OCI-LY7 (cell line): ENCODE data around the gene ALLC. TPM values are rescaled to one million over a fixed set of nuclear protein-coding genes. Genes with fewer than 3 reads are reported as not detected.

Source experiments
- BruUV-seq: library from RNA; stranded (reverse); fragments of 400-500 nt; replicated peaks from 2 replicates; lab custom pipeline; 2021; lab: Mats Ljungman, UMichigan
- CTCF ChIA-PET: fragments of 300-600 bp; sonication (Branson Sonifier 250); formaldehyde crosslinking; loops from one replicate; lab custom pipeline; 2022; ENCODE audit warnings: antibody characterized with exemption; ENCODE audit not compliant: unreplicated experiment; lab: Charles Lee
- POLR2A ChIA-PET: fragments of 300-600 bp; sonication (Branson Sonifier 250); formaldehyde crosslinking; loops from one replicate; lab custom pipeline; 2022; ENCODE audit warnings: antibody characterized with exemption; lab: Charles Lee
- DNase-seq: peaks from one replicate; pipeline ENCODE4 v3.0.0-alpha.2; 2015; ENCODE audit warnings: low spot score
- H2AFZ ChIP-seq: fragments of 200-600 bp; sonication (generic), shearing (Covaris generic); 2 replicates; pipeline ENCODE4 v1.6.1; 2014; ENCODE audit warnings: mild to moderate bottlenecking, antibody characterized with exemption, low read length, moderate library complexity
- H3K27ac ChIP-seq: fragments of 200-600 bp; sonication (generic); 2 replicates; pipeline ENCODE4 v1.5.1; 2014; ENCODE audit warnings: mixed run types, low read depth, mild to moderate bottlenecking, moderate library complexity, low read length, inconsistent platforms; ENCODE audit not compliant: poor library complexity, severe bottlenecking
- H3K36me3 ChIP-seq: fragments of 200-600 bp; sonication (generic); 2 replicates; pipeline ENCODE4 v1.6.1; 2014; ENCODE audit warnings: mild to moderate bottlenecking, antibody characterized with exemption, low read length, moderate library complexity, mixed read lengths; ENCODE audit not compliant: insufficient read depth
- H3K4me1 ChIP-seq: fragments of 200-600 bp; sonication (generic); 2 replicates; pipeline ENCODE4 v1.5.1; 2014; ENCODE audit warnings: mild to moderate bottlenecking, low read length; ENCODE audit not compliant: insufficient read depth, poor library complexity, severe bottlenecking
- H3K4me2 ChIP-seq: fragments of 200-600 bp; sonication (generic); 2 replicates; pipeline ENCODE4 v1.6.1; 2014; ENCODE audit warnings: mild to moderate bottlenecking, low read length
- H3K4me3 ChIP-seq: fragments of 200-600 bp; sonication (generic); 2 replicates; pipeline ENCODE4 v1.5.1; 2014; ENCODE audit warnings: mild to moderate bottlenecking, low read depth, low read length; ENCODE audit not compliant: poor library complexity, severe bottlenecking
- H3K79me2 ChIP-seq: fragments of 200-600 bp; sonication (generic); 2 replicates; pipeline ENCODE4 v1.6.1; 2016; ENCODE audit warnings: low read depth, mild to moderate bottlenecking, low read length, moderate library complexity, mixed read lengths; ENCODE audit not compliant: insufficient read depth
- H3K9me2 ChIP-seq: fragments of 200-600 bp; sonication (generic); 2 replicates; pipeline ENCODE4 v1.6.1; 2016; ENCODE audit warnings: mild to moderate bottlenecking, low read length, mixed read lengths; ENCODE audit not compliant: insufficient read depth
- H3K9me3 ChIP-seq: fragments of 200-600 bp; sonication (generic); 2 replicates; pipeline ENCODE4 v1.6.1; 2014; ENCODE audit warnings: mild to moderate bottlenecking, mixed run types, low read length, mixed read lengths
- H4K20me1 ChIP-seq: fragments of 200-600 bp; sonication (generic); 2 replicates; pipeline ENCODE4 v1.6.1; 2014; ENCODE audit warnings: mild to moderate bottlenecking, antibody characterized with exemption, low read length, moderate library complexity, mixed read lengths; ENCODE audit not compliant: insufficient read depth
- CTCF ChIP-seq: fragments of 200-600 bp; sonication (generic); conservative IDR thresholded peaks from 2 replicates; pipeline ENCODE4 v1.5.1; 2014; ENCODE audit warnings: mild to moderate bottlenecking, antibody characterized with exemption, low read length, moderate library complexity, mixed read lengths
- EZH2phosphoT487 ChIP-seq: fragments of 200-600 bp; sonication (generic); IDR thresholded peaks from 2 replicates; pipeline ENCODE4 v1.6.1; 2018; ENCODE audit warnings: low read depth, borderline replicate concordance, mild to moderate bottlenecking, mixed run types, antibody characterized with exemption, low read length, moderate library complexity, mixed read lengths
- intact Hi-C: fragments of 100-400 bp; cut with micrococcal nuclease; formaldehyde crosslinking; loops from one replicate; pipeline ENCODE4 v1.10.0; 2022; ENCODE audit not compliant: unreplicated experiment
- total RNA-seq, 2 experiments: library from RNA; depleted of rRNA in 1 of 2; stranded (reverse); fragments of >200 nt in 1 of 2; shearing (Covaris generic) in 1 of 2; gene quantifications; 2 replicates each; pipeline ENCODE4 v1.2.3, GENCODE V29; 2014 to 2022

The ALLC gene
- total RNA-seq, 2 experiments from 2014 or later = not detected

GRCh38 chr2:3692375-3692774, 34.4 kb downstream of the ALLC start:
- no TSS peak for BruUV-seq
- no peaks in the 10 kb centered on the region for H3K79me2 ChIP-seq
- TF ChIP-seq EZH2phosphoT487 = no peak
- peak; percentile 82 for TF ChIP-seq CTCF
- no peak overlapping the region for H3K27ac ChIP-seq
- no peaks in the 10 kb centered on the region for H4K20me1 ChIP-seq
- H3K4me1 ChIP-seq = no peaks in the 10 kb centered on the region
- POLR2A ChIA-PET = interaction anchor here (0.5 to 1.0 kb wide), 2 partner anchors 40 to 153 kb away, joined by 3 to 4 read pairs; no protein-coding TSS in a partner anchor
- peaks cover 4% of the 10 kb centered on the region; the same call in 1 of the 2 replicates for H3K9me3 ChIP-seq
- no peak overlapping the region for H2AFZ ChIP-seq
- no peak overlapping the region for H3K4me2 ChIP-seq
- H3K4me3 ChIP-seq = no peak overlapping the region
- DNase-seq = peak; percentile 51
- no peaks in the 10 kb centered on the region for H3K36me3 ChIP-seq
- no peaks in the 10 kb centered on the region for H3K9me2 ChIP-seq
- CTCF ChIA-PET = no interaction called here
- intact Hi-C loops = loop anchor here (5.0 kb wide), 1 partner anchor 90 kb away; no protein-coding TSS in a partner anchor

- H3K36me3 ChIP-seq = no peaks in the 10 kb centered on the region
- BruUV-seq = no TSS peak
- intact Hi-C loops = no loop called here
- H2AFZ ChIP-seq = no peak overlapping the region
- H3K4me1 ChIP-seq = no peaks in the 10 kb centered on the region
- H3K9me2 ChIP-seq = no peaks in the 10 kb centered on the region
- no peaks in the 10 kb centered on the region for H4K20me1 ChIP-seq
- CTCF ChIA-PET = interaction anchor here (1.0 kb wide), 1 partner anchor 84 kb away, joined by 3 read pairs; no protein-coding TSS in a partner anchor
- DNase-seq = no peak
- H3K27ac ChIP-seq = no peak overlapping the region
- no peak overlapping the region for H3K4me2 ChIP-seq
- no peak overlapping the region for H3K4me3 ChIP-seq
- H3K9me3 ChIP-seq = no peaks in the 10 kb centered on the region
- TF ChIP-seq CTCF (no peak), EZH2phosphoT487 (no peak)
- H3K79me2 ChIP-seq = no peaks in the 10 kb centered on the region
- POLR2A ChIA-PET = no interaction called here
Observed at GRCh38 chr2:3696545-3696944, 38.5 kb downstream of the ALLC start.

- no peak overlapping the region for H2AFZ ChIP-seq
- no peak overlapping the region for H3K4me3 ChIP-seq
- no peaks in the 10 kb centered on the region for H3K9me2 ChIP-seq
- no peaks in the 10 kb centered on the region for H3K9me3 ChIP-seq
- intact Hi-C loops = no loop called here
- H3K4me1 ChIP-seq = no peaks in the 10 kb centered on the region
- ChIA-PET CTCF (no interaction called here), POLR2A (interaction anchor here (0.7 kb wide), 1 partner anchor 14 kb away, joined by 3 read pairs; no protein-coding TSS in a partner anchor)
- no peak for DNase-seq
- TF ChIP-seq EZH2phosphoT487 (no peak), CTCF (no peak)
- no peaks in the 10 kb centered on the region for H4K20me1 ChIP-seq
- H3K36me3 ChIP-seq = no peaks in the 10 kb centered on the region
- BruUV-seq = no TSS peak
- no peak overlapping the region for H3K4me2 ChIP-seq
- no peaks in the 10 kb centered on the region for H3K79me2 ChIP-seq
- no peak overlapping the region for H3K27ac ChIP-seq
Observed at GRCh38 chr2:3701071-3701470, 43.1 kb downstream of the ALLC start.
